Chondrocyte (in vitro differentiated cells): Measurements from ENCODE around the gene TNFRSF8. TPM values are rescaled to one million over a fixed set of nuclear protein-coding genes. Genes with fewer than 3 reads are reported as not detected.
A peak's percentile ranks its signal among the peaks of the same experiment; 100 is the strongest.
"Not testable (repeated sequence)": the region's sequence is repeated elsewhere in the genome, so short reads cannot be mapped to it uniquely, and the experiment has no call there.

Experiments
- DNase-seq: peaks from one replicate; pipeline ENCODE4 v3.0.0; 2021; ENCODE audit warnings: mixed read lengths, low spot score
- H3K27ac Mint-ChIP-seq: one replicate; pipeline ENCODE4 v1.8.0; 2021; ENCODE audit warnings: mild to moderate bottlenecking, moderate library complexity, mixed read lengths; ENCODE audit not compliant: unreplicated experiment
- H3K27me3 Mint-ChIP-seq: 2 replicates; pipeline ENCODE4 v1.8.0; 2021; ENCODE audit warnings: low read depth, mixed read lengths
- H3K36me3 Mint-ChIP-seq: 2 replicates; pipeline ENCODE4 v1.8.0; 2021; ENCODE audit warnings: low read depth, mixed read lengths
- H3K4me1 Mint-ChIP-seq: 2 replicates; pipeline ENCODE4 v1.8.0; 2021; ENCODE audit warnings: low read depth, mild to moderate bottlenecking, mixed read lengths
- H3K4me3 Mint-ChIP-seq: one replicate; pipeline ENCODE4 v1.8.0; 2021; ENCODE audit warnings: mild to moderate bottlenecking, moderate library complexity, mixed read lengths; ENCODE audit not compliant: unreplicated experiment
- H3K9me3 Mint-ChIP-seq: 2 replicates; pipeline ENCODE4 v1.8.0; 2021; ENCODE audit warnings: low read depth, mixed read lengths
- total RNA-seq: library from RNA; stranded (reverse); gene quantifications from 3 replicates; pipeline ENCODE4 v1.2.1, GENCODE V29; 2021
- TF ChIP-seq, protein P1 (sequence below): fragments of 200-600 bp; sonication (generic); IDR thresholded peaks from 2 replicates; pipeline ENCODE4 v1.5.0; 2021; ENCODE audit warnings: antibody characterized with exemption, mild to moderate bottlenecking, moderate library complexity

TNFRSF8 gene
- total RNA-seq, 1 donor from 2014 or later = not detected

DNA sequence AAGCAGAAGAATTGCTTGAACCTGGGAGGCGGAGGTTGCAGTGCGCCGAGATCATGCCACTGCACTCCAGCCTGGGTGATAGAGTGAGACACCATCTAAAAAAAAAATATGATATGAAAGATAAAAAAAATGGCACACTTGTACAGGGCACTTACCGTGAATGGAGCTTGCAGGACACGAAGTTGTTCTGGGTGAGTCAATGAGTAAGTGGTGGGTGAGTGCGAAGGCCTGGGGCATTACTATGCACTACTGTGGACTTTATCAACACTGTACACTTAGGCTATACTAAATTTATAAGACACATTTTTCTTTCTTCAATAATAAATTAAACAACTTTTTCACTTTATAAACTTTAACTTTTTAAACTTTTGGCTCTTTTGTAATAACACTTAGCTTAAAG lies 37.0 kb downstream of the TNFRSF8 start:
- no peak overlapping the region for H3K27ac Mint-ChIP-seq
- no peaks in the 10 kb centered on the region for H3K4me1 Mint-ChIP-seq
- peaks cover 13% of the 10 kb centered on the region for H3K27me3 Mint-ChIP-seq

DNA sequence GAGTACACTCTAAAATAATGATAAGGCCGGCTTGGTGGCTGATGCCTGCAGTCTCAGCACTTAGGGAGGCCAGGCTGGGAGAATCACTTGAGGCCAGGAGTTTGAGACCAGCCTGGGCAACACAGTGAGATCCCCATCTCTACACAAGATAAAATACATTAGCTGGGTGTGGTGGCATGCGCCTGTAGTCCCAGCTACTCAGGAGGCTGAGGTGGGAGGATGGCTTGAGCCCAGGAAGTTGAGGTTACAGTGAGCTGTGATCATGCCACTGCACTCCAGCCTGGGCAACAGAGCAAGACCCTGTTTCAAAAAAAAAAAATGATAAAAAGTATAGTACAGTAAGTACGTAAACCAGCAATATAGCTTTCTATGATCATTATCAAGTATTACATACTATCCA lies 38.0 kb downstream of the TNFRSF8 start:
- not testable (repeated sequence) for H3K36me3 Mint-ChIP-seq, DNase-seq, H3K4me3 Mint-ChIP-seq, H3K27ac Mint-ChIP-seq, H3K9me3 Mint-ChIP-seq, H3K4me1 Mint-ChIP-seq
- H3K27me3 Mint-ChIP-seq = peaks cover 20% of the 10 kb centered on the region

More for the DNA sequence above, 37.0 kb downstream of the TNFRSF8 start:
- Mint-ChIP-seq H3K4me3 (no peak overlapping the region), H3K36me3 (peaks cover 2% of the 10 kb centered on the region), H3K9me3 (peaks cover 7% of the 10 kb centered on the region)
- no peak for DNase-seq
- TF ChIP-seq, protein P1, sequence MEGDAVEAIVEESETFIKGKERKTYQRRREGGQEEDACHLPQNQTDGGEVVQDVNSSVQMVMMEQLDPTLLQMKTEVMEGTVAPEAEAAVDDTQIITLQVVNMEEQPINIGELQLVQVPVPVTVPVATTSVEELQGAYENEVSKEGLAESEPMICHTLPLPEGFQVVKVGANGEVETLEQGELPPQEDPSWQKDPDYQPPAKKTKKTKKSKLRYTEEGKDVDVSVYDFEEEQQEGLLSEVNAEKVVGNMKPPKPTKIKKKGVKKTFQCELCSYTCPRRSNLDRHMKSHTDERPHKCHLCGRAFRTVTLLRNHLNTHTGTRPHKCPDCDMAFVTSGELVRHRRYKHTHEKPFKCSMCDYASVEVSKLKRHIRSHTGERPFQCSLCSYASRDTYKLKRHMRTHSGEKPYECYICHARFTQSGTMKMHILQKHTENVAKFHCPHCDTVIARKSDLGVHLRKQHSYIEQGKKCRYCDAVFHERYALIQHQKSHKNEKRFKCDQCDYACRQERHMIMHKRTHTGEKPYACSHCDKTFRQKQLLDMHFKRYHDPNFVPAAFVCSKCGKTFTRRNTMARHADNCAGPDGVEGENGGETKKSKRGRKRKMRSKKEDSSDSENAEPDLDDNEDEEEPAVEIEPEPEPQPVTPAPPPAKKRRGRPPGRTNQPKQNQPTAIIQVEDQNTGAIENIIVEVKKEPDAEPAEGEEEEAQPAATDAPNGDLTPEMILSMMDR = no peak

DNA sequence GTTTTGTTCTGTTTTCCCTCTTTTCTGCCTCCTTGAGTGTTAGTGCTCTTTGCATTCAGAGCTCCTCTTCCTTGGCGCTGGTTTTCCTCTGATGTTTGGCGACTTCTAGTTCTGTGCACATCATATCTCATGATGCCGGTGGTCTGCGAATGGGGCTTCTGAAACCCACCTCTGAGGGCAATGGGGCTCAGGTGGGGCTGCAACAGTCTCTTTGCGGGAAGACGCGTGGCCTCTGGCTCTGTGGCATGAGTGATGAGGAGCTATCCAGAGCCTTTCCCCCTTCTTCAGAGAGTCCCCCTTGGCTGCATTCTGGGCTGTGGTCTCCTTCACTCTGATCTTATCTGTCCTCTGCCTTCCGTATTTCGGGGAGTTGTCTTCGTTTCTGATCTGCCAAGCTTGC lies 39.0 kb downstream of the TNFRSF8 start:
- TF ChIP-seq, protein P1 = no peak
- Mint-ChIP-seq H3K36me3 (peaks cover 2% of the 10 kb centered on the region), H3K4me1 (no peaks in the 10 kb centered on the region), H3K4me3 (no peak overlapping the region), H3K27me3 (peaks cover 24% of the 10 kb centered on the region), H3K27ac (no peak overlapping the region), H3K9me3 (peaks cover 3% of the 10 kb centered on the region)
- DNase-seq = peak; percentile 57

DNA sequence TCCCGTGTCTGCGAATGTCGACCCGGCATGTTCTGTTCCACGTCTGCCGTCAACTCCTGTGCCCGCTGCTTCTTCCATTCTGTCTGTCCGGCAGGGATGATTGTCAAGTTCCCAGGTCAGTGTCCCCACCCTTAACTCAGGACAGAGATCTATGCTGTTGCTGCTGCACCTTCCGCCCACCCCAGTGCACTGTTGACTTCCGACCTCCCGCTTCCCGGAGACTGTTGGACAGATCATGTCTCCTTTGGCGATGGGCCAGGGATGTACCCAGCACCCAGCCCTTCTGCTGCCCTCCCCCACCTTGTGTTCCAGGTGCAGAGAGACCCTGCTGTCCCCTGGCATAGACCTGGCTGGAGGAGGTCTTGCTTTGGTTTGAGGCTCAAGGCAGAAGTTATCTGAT lies 41.3 kb downstream of the TNFRSF8 start:
- Mint-ChIP-seq H3K4me1 (no peaks in the 10 kb centered on the region), H3K27ac (no peak overlapping the region), H3K4me3 (no peak overlapping the region), H3K9me3 (no peaks in the 10 kb centered on the region), H3K36me3 (no peaks in the 10 kb centered on the region), H3K27me3 (peaks cover 28% of the 10 kb centered on the region)
- DNase-seq = no peak
- TF ChIP-seq, protein P1 = no peak

DNA sequence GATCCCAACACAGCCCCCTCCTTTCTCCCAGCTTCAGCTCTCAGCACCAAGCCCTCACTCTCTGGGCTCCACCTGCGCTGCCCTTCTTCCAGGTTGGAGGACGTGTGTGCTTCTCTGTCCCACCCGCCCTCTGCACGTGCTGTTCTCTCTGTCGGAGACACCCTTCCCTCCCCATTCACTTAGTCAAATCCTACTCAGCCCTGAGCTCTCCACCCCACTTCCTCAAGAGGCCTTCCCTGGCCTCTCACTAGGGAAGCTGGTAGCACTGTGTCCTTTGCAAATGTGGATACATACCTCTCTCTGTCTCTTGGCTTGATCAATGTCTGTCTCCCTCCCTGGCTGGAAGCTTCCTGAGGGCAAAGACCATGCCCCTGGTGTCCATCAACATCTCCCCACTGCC lies 43.0 kb downstream of the TNFRSF8 start:
- Mint-ChIP-seq H3K27ac (no peak overlapping the region), H3K4me1 (no peaks in the 10 kb centered on the region), H3K36me3 (no peaks in the 10 kb centered on the region), H3K27me3 (peaks cover 28% of the 10 kb centered on the region), H3K4me3 (no peak overlapping the region), H3K9me3 (no peaks in the 10 kb centered on the region)
- peak; percentile 53 for DNase-seq
- TF ChIP-seq, protein P1 = no peak

DNA sequence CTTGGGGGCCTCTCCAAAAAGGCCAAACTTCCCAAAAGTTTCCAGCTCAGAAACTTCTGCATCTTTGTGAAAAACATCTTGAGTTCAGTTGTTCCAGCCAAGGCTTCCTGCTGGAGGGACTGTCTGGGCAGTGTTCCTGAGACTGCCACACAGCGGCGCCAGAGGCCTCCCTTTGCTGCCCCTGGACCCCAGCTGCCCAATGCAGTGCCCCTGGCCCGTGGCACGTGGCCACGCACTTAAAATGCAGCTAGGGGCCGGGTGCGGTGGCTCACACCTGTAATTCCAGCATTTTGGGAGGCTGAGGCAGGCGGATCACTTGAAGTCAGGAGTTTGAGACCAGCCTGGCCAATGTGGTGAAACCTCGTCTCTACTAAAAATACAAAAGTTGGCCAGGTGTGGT lies 43.8 kb downstream of the TNFRSF8 start:
- TF ChIP-seq, protein P1 = peak; percentile 69
- H3K4me3 Mint-ChIP-seq, H3K9me3 Mint-ChIP-seq, H3K27ac Mint-ChIP-seq, H3K4me1 Mint-ChIP-seq, H3K36me3 Mint-ChIP-seq: not testable (repeated sequence)
- H3K27me3 Mint-ChIP-seq = peaks cover 28% of the 10 kb centered on the region
- peak; percentile 68 for DNase-seq
